Subcutaneous abdominal adipose tissue (tissue), 5 donors: Measurements from ENCODE around the gene PLAC1.

Source experiments
- H3K27ac ChIP-seq: one replicate; pipeline ENCODE4 v1.7.0; 2013; ENCODE audit warnings: low read depth, mild to moderate bottlenecking, inconsistent platforms, low read length, moderate library complexity
- H3K27me3 ChIP-seq, 5 donors: one replicate each; pipeline ENCODE4 v1.7.0; 2013; ENCODE audit warnings: low read length in 5 of 5, inconsistent platforms in 1 of 5; ENCODE audit not compliant: control insufficient read depth in 5 of 5, insufficient read depth in 4 of 5
- H3K36me3 ChIP-seq, 5 donors: one replicate each; pipeline ENCODE4 v1.7.0; 2013; ENCODE audit warnings: low read length in 5 of 5; ENCODE audit not compliant: control insufficient read depth in 5 of 5, insufficient read depth in 5 of 5
- H3K4me1 ChIP-seq, 5 donors: one replicate each; pipeline ENCODE4 v1.7.0; 2013; ENCODE audit warnings: low read length in 5 of 5, mild to moderate bottlenecking in 3 of 5, moderate library complexity in 1 of 5; ENCODE audit not compliant: control insufficient read depth in 5 of 5, insufficient read depth in 5 of 5
- H3K4me3 ChIP-seq, 5 donors: one replicate each; pipeline ENCODE4 v1.7.0; 2013; ENCODE audit warnings: low read length in 5 of 5, low read depth in 1 of 5
- H3K9ac ChIP-seq, 5 donors: one replicate each; pipeline ENCODE4 v1.7.0; 2013; ENCODE audit warnings: low read length in 5 of 5, mild to moderate bottlenecking in 4 of 5, moderate library complexity in 3 of 5
- H3K9me3 ChIP-seq, 5 donors: one replicate each; pipeline ENCODE4 v1.7.0; 2013; ENCODE audit warnings: low read length in 5 of 5; ENCODE audit not compliant: control insufficient read depth in 5 of 5
- donor health status: healthy.
- donor health status: healthy.
- donor health status: healthy.
- donor health status: healthy.
- donor health status: healthy.

The PLAC1 gene

GRCh38 chrX:134524181-134524580 is 134.1 kb downstream of the PLAC1 start:
- H3K4me1 ChIP-seq, result peaks cover 0 to 4% (median 0%) of the 10 kb centered on the region in 5 donors
- peaks cover 0 to 5% (median 0%) of the 10 kb centered on the region in 5 donors for H3K27me3 ChIP-seq
- H3K9ac ChIP-seq, result no peak overlapping the region
- H3K9me3 ChIP-seq, result no peaks in the 10 kb centered on the region
- no peaks in the 10 kb centered on the region for H3K36me3 ChIP-seq
- H3K27ac ChIP-seq, result no peak overlapping the region
- no peak overlapping the region for H3K4me3 ChIP-seq

GRCh38 chrX:134520860-134521390 is 137.3 kb downstream of the PLAC1 start:
- H3K4me1 ChIP-seq, result no peaks in the 10 kb centered on the region
- no peak overlapping the region for H3K9ac ChIP-seq
- H3K9me3 ChIP-seq, result no peaks in the 10 kb centered on the region
- H3K27ac ChIP-seq, result no peak overlapping the region
- H3K27me3 ChIP-seq, result peaks cover 0 to 5% (median 0%) of the 10 kb centered on the region in 5 donors
- no peaks in the 10 kb centered on the region for H3K36me3 ChIP-seq
- H3K4me3 ChIP-seq, result no peak overlapping the region
